Erythroblast (primary cell): ENCODE results near the gene ZIC5.
A peak's percentile ranks its signal among the peaks of the same experiment; 100 is the strongest.

ENCODE experiments used
- DNase-seq, 2 experiments: peaks; one replicate each; lab custom pipeline; 2025; lab: John Stamatoyannopoulos, UW
- GATA1 ChIP-seq: IDR thresholded peaks from 2 replicates; pipeline ENCODE4 v1.6.1; 2011; ENCODE audit warnings: low read depth, mild to moderate bottlenecking, control low read depth, low read length, moderate library complexity
- POLR2A ChIP-seq: IDR thresholded peaks from 2 replicates; pipeline ENCODE4 v1.6.1; 2011; ENCODE audit warnings: mild to moderate bottlenecking, low read length

The ZIC5 gene

DNA sequence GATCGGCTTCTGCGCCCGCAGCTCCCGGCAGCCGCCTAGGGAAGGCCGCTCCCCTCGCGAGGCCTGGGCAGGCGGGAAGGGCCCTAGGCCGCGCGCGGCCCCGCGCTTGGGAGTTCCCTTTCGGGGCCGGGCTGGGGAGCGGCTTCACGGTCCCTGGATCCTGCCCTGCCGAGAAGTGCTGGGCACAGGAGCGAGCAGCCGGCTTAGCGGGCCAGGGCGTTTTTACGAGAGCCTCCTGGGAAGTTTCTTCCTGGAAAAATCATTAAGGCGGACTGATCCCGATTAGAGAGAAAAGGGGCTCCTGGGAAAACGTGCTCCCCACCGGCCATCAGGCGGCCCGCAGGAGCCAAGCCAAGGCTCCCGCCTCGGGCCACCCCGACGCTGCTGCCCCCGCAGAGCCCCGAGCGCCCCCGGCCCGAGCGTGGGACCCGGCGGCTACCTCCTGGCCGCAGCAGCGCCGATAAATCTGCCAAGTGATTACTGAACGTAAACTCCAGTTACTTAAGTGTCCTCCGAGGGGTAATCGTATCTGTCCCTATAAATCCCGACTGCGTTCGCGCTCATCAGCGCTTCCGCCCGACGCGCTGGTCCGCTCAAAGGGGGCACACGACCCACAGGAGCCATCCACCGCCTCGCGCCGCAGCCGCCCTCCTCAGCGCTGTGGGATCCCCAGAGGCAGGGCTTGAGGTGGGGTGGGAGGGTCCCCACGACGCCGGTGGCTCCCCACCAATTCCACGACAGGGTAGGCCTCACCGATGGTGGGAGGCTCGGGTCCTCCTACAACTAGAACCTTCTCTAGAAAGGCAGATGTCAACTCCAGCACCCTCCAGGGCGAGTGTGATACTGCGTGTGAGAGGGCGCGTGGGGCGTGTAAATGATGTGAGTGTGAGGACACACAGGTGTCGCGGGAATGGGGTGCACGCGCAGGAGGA is 2.8 kb downstream of the ZIC5 start:
- TF ChIP-seq POLR2A (no peak), GATA1 (no peak)
- peak in 1 of 2 experiments; percentile 5 for DNase-seq

DNA sequence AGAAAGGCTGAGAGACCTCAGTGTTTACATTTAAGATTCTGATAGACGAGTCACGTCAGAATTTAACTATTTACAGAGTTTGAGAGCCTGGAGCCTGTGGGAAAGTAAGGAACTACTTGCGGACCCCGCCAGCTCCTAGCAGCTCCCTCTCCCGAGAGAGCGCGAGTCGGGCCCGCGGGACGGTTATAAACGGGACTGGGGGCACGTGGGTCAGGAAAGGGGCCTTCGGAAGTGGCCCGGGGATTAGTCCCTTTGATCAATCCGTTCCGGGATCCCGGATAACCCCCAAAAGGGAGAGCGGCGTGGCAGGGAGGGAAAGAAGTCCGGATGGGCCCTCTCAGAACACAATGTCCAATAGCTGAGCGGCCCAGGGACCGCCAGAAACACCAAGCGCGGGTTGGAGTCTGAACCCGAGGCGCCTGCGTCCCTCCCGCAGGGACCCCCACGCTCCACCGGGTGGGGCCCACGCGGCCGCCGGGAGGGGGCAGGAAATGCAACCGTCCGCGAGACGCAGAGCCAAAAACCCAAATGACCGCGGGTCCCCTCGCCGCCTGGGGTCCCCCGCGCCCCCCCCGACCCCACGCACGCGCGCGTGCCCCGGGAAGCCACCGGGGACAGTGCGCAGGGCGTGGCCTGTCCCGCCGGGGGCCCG is 3.6 kb downstream of the ZIC5 start:
- TF ChIP-seq GATA1 (no peak), POLR2A (no peak)
- no peak for DNase-seq

DNA sequence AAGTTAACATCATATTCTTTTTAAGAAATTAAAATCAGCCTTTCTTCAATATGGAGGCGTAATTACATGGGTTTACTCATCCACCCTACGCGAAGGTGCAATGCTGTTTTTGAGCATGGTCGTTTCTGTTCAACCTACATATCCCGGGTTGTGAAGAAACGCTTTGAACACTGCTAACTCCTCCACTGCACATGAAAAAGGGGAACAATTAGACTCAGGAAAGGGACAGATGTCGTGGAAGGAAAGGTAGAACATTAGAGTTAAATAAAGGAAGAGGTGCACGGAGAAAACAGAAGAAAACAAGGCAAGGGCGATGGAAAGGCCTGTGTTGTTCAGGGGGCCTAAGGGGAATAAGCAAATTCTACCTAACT is 4.1 kb downstream of the ZIC5 start:
- no peak for DNase-seq
- TF ChIP-seq GATA1, result no peak

DNA sequence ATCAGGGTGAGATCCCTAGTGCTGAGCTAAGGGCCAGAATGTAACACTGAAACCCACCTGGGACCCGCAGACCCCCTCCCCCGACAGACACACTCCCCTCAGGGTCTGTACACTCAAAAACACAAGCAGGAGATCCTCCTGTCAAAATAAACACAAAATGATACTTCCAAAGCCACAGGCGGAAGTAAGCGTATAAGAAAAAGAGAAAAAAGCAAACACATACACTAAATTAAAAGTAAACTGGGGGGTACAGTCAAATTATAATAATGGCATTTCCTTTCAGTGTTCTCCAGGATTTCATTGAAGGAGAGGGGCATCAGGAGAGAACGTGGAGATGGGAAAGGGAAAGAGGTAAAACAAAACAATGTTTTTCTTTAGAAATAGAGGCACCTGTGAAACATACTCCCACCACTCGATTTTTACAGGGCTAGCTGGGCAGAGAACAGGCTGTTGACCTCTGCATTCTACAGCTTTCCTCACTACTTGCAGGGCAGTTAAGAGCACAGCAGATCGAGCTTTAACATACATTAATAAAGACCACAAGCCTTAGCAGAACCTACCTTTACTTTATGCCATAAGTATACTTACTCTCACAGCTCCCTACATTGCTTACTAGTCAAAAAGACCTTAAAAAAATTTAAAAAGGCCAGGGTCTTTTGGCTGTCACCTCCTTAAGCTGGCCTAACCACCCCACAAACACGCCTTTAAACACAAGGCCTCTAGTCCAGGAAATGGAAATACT is 5.3 kb downstream of the ZIC5 start:
- DNase-seq, result no peak
- TF ChIP-seq POLR2A (no peak), GATA1 (no peak)

DNA sequence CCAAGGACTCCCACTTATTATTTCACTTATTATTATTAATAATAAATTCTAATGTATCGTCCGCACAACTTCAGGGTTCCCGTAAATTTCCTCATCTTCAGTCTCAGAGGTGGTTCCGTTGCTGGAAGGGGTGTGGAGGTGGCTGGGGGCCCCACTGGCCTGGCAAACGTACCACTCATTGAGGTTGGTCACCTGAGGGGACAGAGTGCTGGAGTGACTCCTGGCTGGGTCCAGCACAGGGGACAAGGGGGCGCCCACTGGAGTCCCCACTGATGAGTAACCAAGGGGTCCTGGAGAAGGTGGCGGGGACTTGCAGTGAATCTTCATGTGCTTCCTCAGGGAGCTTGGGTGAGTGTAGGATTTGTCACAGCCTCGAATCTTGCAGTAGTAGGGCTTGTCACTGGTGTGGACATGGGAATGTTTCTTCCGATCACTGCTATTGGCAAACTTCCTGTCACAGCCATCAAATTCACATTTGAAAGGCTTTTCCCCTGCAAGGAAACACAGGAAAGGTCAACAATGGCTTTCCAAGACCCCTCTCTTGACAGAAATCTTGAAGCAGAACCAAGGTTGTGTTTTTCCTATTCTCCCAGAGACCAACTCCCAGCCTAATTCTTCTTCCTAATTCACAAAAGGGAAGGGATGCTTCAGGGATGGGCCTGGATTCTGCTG is 6.1 kb downstream of the ZIC5 start:
- DNase-seq, result no peak
- TF ChIP-seq POLR2A (no peak), GATA1 (no peak)

DNA sequence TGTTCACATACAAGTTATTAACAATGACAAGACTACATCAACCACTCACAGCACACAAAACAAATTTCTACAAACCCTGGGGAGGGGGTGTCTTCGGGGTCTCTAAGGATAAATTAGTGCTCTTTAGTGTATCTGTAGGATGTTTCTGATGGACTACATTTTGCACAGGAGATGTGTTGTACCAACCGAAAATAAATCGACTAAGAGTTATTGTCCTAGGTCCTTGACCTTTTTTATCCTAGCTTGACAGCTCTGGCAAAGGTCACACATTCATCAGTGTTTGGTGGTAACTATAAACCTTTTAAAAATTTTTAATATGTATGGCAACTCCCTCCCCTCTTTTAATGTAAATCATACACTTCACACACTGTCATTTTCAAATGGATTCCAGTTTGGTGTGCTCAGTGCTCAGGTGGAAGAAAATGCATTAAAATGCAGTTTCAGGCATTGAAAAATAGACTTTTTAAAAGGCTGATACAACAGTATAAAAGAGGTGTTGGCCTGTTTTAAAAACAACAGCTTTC is 7.7 kb downstream of the ZIC5 start:
- no peak for TF ChIP-seq GATA1
- TF ChIP-seq POLR2A, result no peak
- no peak for DNase-seq

DNA sequence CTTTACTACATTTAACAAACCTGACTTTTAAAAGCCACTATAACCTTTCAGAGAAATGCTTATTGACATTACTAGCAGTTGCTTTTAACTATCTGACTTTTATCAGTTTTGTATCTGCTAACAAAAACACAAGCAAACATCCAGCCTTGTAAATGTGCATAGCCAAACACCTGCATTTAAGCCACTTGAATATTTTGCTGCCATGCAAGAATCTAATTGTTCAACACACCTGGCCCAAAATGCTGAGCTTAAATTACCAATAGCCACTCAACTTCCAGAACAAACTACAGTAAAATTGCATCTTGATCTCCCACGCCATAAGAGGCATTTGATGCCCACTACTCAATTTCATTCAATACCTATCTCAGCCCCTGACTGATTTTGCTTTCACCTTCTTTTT is 9.3 kb downstream of the ZIC5 start:
- TF ChIP-seq GATA1, result no peak
- no peak for TF ChIP-seq POLR2A
- DNase-seq, result no peak

DNA sequence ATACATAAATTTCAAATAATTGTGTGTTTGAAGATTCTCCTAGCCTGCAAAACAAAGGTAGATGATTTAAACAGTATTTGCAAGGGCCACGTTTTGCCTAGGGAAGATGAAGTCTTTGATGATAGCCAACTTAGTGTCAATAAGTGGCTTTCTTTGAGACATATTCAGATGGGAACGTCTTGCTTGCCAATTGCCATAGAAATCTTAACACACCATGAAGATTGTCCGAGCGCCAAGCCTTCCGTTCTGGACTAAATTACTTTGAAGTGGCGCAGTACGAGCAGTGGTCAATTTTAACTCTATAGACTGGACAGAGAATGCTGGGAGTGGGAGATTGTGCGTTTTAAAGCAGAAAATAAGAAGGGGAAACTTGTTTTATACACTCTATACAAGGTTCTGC is 9.9 kb downstream of the ZIC5 start:
- TF ChIP-seq POLR2A, result no peak
- no peak for TF ChIP-seq GATA1

DNA sequence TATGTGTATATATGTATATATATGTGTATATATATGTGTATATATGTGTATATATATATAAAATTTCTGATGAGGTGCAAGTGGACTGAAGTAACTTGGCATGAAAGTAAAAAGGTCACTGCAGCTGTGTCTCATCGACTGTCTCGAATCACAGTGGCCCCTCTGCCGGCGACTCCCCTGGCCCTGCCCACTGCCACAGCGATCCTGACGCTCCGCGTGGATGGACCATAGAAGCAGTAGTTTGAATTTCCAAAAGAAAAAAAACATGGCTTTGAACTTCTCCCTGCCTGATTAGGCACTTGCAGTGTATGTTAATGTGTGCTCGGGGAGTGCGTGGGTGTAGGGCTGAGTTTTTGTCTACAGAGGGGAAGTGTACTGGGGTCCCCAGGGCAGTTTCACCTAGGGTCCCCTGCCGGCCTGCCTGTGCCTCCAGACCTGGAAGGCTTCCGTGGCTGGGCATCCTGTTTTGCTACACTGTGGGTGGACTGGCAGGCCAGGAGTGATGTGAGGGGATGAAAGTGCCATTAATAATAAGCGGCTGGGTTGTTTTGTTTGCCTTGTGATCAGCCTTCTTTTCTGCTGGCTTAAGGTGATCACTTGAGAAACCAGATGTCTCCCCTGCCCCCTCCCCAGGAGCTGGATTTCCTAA is 10.8 kb downstream of the ZIC5 start:
- no peak for TF ChIP-seq GATA1
- TF ChIP-seq POLR2A, result no peak
- no peak for DNase-seq

More for the DNA sequence above, 9.9 kb downstream of the ZIC5 start:
- no peak for DNase-seq

DNA sequence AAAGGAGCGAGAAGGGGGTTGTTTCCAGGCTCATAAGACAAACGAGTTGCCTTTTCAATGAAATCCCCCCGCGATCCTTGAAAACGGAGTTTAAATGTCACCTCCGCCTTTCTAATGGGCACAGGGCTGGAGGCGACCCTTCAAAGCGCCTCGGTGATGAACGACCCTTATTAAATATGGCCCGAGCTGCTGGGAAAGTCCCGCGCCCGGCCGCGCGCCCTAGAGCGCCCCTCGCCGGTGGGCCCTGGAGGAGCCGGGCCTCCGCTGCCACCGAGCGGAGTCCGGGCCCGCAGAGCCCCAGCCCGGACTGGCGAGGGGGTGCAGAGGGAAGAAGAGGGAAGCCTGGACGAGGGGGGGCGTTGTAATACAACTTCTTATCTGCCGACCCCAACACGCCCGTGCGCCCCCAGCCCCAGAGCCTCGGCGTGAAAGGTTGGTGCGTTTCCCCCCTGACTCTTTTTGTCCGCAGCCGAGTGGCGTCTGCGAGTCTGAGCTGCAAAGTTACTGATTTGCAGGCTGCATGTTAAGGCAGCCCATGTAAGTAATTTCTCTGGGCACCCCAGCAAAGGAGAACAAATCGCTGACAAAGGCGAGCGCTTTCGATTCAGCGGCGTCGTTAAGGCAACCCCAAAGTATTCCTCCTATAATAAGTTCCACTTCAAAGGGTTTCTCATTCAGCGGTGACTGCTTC is 11.9 kb downstream of the ZIC5 start:
- no peak for DNase-seq

DNA sequence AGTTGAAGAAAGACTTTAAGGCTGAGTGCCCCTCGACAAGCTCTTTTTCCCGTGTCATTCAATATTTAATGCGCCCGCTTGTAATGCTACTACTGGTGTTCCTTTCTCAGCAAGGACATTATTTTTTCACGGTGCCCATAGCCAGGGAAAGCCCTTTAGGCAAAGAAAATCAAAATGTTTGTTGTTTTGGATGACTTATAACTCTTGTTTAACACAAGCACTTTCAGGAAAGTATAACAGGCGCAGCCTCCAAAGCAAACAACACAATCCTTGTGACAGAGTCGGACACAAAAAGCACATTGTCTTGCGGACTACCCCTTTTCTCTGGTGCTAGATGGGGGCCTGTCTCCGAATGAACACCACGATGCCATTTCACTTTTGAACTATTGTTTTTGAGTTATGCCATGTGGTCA is 12.4 kb downstream of the ZIC5 start:
- TF ChIP-seq POLR2A (no peak), GATA1 (no peak)
- no peak for DNase-seq

More for the DNA sequence above, 11.9 kb downstream of the ZIC5 start:
- TF ChIP-seq POLR2A (no peak), GATA1 (no peak)

DNA sequence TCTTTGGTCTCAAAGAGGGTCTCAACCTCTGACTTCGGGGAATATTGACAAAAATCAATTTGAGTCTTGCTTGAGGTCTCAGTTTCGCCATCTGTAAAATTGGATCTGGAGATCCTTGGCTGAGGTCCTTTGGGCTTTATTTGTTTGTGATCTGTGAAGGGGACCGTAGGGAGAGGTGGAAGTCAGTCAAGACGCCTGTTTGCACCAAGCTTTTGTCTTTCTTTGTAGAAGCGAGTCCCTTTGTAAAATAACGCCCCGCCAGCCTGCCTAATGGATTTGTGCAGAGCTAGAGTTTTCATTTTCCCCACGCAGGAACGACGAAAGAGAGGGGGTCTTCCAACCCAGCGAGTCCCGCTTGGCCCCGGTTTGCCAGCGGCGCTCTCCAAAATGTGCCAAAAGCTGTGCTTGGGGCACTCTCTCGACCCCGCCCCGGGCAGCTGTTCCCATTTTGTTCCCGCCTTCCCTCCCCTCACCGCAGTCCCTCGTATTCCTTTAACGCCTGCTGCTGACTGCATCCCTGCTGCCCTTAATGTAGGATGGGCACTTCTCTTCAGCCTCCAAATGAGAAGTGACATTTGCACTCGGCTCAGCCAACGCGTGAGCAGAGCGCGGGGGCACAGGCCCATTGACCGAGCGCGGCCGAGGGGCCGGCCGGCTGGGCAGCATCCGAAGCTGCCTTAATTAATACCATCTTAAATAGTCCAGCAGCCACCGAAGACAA is 13.0 kb downstream of the ZIC5 start:
- DNase-seq, result no peak
- TF ChIP-seq POLR2A (no peak), GATA1 (no peak)
